Fibroblast of villous mesenchyme (primary cell): ENCODE measurements around the gene IGFBP6. TPM values are rescaled to one million over a fixed set of nuclear protein-coding genes. Genes with fewer than 3 reads are reported as not detected.

Source experiments
- DNase-seq: peaks from one replicate; pipeline ENCODE4 v3.0.0-alpha.2; 2010; ENCODE audit warnings: low read depth
- H3K4me3 ChIP-seq: 2 replicates; pipeline ENCODE4 v1.5.1; 2011; ENCODE audit warnings: low read depth, mild to moderate bottlenecking, low read length
- CTCF ChIP-seq: IDR thresholded peaks from 2 replicates; pipeline ENCODE4 v1.5.1; 2012; ENCODE audit warnings: low read depth, mild to moderate bottlenecking, low read length; ENCODE audit not compliant: insufficient read depth
- total RNA-seq: library from RNA; depleted of rRNA; stranded (reverse); fragments of >200 nt; gene quantifications from 2 replicates; pipeline ENCODE4 v1.2.3, GENCODE V29; 2012

Gene IGFBP6
- total RNA-seq, 1 donor, result 277 TPM

GRCh38 chr12:53074283-53074998 lies 23.0 kb upstream of the IGFBP6 start:
- TF ChIP-seq CTCF, result no peak
- DNase-seq, result no peak
- no peak overlapping the region for H3K4me3 ChIP-seq

- H3K4me3 ChIP-seq, result no peak overlapping the region
- TF ChIP-seq CTCF, result no peak
- no peak for DNase-seq
Observed at GRCh38 chr12:53074999-53075370, 22.5 kb upstream of the IGFBP6 start.

GRCh38 chr12:53076461-53076860 lies 21.0 kb upstream of the IGFBP6 start:
- DNase-seq, result no peak
- H3K4me3 ChIP-seq, result no peak overlapping the region
- TF ChIP-seq CTCF, result no peak

GRCh38 chr12:53077030-53077429 lies 20.4 kb upstream of the IGFBP6 start:
- no peak for TF ChIP-seq CTCF
- H3K4me3 ChIP-seq, result no peak overlapping the region
- no peak for DNase-seq

- DNase-seq, result no peak
Observed at GRCh38 chr12:53078425-53079225, 18.8 kb upstream of the IGFBP6 start.

More at GRCh38 chr12:53078425-53079225, 18.8 kb upstream of the IGFBP6 start:
- H3K4me3 ChIP-seq, result peak overlapping the region; percentile 71
- TF ChIP-seq CTCF, result no peak
